HG02571 (cell line): ENCODE data around the gene CIBAR2.

Source experiments
- ATAC-seq: cut with Tn5 transposase; IDR thresholded peaks from one replicate; pipeline ENCODE4 v1.9.1; 2021; ENCODE audit warnings: mild to moderate bottlenecking, moderate library complexity; ENCODE audit not compliant: unreplicated experiment

Gene CIBAR2

GRCh38 chr16:85103114-85104079 lies 8.9 kb downstream of the CIBAR2 start:
- ATAC-seq: no peak

GRCh38 chr16:85101956-85102630 lies 10.2 kb downstream of the CIBAR2 start:
- ATAC-seq: no peak

- no peak for ATAC-seq
Observed at GRCh38 chr16:85100265-85100664, 12.0 kb downstream of the CIBAR2 start.

- ATAC-seq: no peak
Observed at GRCh38 chr16:85098565-85098964, 13.7 kb downstream of the CIBAR2 start.

DNA sequence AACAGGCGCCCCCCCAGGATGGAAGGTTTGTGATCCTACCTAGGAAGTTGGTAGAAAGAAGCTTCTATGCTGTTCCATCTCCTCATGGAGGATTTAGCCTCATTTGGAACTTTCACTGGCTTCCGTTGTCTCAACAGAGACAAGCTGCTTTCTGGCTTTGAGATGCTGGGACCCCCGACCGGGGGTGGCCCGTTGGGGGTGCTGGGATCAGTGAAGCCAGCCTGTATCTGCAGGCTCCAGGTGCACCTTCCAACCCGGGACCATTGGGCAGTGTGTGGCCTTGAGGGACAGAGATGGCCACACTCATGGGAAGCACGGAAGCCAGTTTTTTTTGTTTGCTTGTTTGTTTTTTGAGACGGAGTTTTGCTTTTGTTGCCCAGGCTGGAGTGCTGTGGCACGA lies 15.4 kb downstream of the CIBAR2 start:
- ATAC-seq: no peak

DNA sequence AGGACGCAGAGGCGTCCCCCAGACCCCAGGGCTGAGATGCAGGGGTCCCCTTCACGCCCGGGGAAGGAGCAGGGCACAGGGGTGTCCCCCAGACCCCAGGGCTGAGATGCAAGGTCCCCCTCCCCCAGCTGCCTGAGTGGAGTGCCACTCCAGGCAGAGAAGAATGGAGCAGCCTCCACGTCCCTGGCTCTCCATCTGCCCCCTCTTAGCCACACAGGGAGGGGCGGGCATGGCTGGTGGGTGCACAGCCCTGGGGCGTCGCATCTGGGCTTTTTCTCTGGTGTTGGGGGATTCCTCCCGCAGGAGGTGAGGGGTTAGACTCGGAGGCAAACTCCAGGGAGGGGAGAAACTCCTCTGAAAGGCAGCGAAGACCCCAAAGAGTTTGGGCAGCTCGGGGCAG lies 17.5 kb downstream of the CIBAR2 start:
- no peak for ATAC-seq

DNA sequence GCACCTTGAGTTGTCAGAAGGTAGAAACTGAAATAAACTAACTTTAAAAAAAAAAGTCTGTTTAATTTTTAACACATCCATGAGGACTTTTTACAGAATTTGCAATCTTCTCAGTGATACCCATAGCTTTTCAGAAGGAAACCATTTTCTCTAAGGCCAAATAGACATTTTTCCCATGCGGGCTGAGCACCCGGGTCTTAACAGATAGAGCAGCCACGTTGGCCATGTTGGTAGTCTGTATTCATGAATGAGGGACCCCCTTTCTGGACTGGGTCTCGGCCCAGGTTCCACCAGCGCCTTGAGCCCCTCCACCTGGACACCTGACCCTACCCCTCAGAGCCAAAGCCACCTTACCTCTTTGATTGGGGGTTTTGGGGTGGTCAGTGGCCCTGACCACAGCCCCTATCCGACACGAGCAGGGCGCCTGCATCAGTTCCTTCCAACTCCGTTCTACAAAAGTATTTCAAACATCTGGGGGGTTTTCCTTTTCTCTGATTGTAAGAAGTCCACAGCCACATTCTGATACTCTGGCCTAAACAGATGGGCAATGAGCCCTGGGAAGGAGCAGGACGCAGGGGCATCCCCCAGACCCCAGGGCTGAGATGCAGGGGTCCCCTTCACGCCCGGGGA lies 18.0 kb downstream of the CIBAR2 start:
- no peak for ATAC-seq

- ATAC-seq: no peak
Observed at GRCh38 chr16:85093705-85094104, 18.6 kb downstream of the CIBAR2 start.

DNA sequence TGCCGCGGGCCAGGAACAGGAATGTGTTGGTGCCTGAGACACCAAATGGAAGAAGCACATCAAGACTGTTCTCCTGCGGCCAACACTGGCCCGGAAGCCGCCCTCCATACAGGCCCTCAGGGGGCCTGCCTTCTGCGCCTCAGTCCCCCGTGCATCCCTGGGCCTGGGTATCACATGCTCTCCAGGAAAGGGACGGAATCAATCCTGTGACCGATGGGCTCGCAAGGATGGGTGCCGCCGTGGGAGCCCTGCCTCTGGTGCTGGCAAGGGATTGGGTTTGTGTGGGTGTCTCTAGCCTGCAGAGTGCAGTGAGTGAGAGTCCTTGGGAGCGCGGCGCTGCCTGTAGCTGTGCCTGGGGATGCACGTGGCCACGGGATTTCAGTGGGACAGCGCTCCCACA lies 19.4 kb downstream of the CIBAR2 start:
- no peak for ATAC-seq

GRCh38 chr16:85092309-85092708 lies 20.0 kb downstream of the CIBAR2 start:
- no peak for ATAC-seq

- ATAC-seq: no peak
Observed at GRCh38 chr16:85091522-85091910, 20.8 kb downstream of the CIBAR2 start.

DNA sequence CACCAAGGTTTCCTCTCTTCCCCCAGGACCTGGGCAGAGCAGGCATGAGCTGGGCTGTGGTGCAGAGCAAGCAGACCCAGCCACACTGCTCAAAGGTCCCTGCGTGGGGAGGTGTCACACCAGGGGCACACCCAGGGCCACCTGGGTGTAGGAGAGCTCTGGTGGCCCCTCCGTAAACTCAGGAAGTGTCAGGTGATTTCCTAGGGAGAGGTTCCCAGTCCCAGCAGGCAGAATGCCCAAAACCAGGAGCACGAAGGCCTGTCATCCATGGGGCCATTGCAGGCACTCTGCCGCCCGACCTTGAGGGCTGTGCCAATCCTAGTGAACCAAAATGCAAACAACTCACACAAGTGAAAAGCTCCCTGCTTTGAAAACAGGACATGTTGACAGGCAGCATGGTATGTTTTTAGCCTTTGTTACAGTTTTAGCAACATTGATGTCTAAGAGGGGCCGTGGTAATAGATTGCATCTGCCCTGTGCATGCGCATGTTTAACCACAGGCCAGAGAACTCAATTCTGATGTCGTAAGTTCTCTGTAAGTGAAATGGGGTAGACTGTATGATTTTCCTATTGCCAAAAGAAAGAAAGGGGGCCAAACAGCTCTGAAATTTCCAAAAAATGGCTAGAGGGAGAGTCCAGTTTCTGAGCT lies 21.3 kb downstream of the CIBAR2 start:
- no peak for ATAC-seq

DNA sequence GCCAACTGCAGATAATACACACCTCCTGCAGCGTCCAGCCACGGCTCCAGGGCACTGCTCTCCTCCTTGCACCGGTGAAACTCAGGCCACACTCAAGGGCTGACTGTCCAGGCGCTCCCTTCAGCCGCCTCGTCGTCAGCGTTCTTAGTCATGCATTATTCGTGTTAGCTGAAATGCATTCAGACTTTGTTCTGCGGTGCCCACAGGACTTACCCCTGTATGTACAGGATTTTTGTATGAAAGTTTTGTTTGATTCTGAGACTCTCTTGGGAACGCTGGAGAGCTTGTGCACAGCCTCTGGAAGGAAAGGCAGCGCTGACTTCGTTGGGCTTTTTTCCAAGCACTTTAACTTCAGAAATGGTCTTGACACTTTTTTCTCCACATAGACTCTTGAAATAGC lies 22.1 kb downstream of the CIBAR2 start:
- ATAC-seq: no peak

DNA sequence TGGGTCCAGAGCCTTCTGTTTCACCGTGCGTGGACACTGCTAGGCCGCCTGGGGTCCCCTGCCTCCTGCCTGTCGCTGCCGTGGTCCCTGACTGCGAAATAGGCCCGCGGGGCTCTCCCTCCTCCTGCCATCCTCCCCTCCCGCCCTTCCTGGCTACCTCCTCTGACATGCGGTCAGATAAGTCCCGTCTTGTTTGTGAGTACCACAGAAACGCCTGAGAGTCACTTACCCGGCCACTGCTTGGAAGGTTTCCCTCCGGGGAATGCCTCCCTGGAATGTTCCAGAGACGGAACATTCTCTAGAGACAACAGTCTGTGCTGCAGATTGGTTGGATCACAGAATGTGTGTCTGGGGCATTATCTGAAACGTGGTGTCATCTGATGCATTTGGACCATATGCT lies 22.7 kb downstream of the CIBAR2 start:
- no peak for ATAC-seq

DNA sequence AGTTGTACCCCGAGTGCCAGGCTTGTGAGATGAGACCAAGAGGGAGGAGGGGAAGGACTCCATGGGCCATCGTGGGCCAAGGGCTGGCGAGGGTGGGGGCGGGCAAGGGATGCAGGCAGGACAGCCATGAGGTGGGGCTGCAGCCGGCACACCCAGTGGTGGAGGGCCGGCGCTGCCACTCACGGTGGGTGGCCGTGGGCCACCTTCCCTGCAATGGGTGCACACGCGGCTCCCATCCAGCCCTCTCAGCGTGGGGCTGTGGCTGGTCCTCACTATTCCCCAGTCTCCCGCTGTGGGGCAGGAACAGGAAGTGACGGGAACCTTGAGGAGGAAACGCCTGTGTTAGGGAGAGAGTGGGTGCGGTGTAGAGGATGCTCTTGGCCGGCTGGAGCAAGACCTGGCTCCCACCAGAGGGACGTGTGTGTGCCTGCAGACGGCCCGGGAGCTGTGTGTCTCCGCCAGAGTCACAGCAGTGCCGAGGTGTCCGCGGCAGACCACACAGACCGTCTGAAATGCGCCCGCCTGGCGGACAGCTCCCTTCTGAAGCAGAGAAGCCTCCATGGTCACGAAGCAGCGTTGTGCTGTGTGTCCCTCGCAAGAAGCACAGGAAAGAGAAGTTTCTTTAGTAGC lies 23.6 kb downstream of the CIBAR2 start:
- no peak for ATAC-seq

DNA sequence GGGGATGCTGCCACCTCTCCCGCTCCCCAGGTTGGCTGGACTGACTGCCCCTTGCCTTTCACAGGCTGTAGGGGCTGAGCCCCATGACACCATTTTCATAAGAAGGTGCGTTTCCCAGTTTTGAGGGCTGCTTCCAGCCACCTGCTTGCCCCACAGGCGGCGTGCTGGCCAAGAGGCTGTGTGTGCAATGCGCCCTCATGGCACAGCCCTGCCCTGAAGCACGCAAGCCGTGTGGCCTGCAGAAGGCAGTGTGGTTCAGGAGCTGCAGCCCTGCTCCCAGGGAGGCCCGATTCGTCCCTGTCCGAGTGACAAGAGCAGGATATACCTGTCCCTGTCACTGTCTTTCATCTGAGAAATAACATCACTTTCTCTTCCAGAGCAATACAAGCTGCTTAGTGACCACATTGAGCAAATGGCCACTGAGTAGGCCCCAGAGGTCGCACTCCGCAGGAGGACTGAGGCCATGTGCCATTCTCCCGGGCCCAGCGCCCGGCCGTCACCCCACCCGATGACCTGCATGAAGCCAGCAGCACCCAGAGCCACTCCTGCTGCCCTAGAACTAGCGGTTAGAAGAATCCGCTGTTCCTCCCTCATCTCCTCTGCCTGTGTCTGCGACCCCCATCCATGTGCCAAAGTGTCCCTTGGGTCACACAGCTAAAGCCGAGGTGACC lies 24.2 kb downstream of the CIBAR2 start:
- no peak for ATAC-seq

DNA sequence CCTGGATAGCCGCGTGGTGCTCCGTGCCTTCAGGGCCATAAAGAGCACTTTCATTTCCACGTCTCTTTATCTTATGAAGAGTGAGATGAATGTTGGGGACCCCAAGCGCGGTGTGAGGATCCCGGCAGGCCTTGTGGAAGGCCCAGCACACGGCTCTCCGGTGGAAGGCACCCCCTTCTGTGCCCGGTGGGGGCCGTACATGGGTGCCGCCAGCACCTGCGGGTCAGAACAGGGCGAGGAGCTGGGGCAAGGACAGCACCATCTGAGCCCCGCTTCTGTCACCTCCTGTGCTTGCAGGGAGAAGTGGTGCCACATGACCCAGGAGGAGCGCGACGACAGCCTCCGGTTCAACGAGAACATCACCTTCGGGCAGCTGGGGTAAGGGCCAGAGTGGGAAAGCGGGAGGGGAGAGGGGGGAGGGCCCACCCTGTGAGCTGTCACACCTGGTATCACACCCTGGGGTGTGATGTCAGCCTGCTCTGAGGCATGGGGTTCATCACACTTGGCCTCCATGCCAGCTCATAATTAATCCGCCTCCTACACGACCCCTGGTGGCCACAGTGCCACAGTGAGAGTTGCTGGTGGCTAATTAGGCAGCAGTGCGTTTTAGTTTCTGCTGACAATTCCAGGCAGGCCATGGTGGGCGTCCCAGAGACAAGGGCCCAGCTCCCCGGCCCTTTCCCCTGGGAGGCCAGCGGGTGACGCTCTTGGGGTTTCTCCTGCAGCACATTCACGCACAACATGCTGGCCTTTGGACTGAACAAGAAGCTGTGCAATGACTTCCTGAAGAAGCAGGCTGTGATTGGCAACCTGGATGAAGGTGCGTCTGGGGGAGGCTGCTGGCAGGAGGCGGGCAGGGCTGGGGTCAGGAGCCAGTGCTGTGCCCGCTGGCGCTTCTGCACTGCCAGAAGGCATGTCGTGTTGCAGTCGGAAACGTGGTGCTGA lies 25.7 kb downstream of the CIBAR2 start:
- no peak for ATAC-seq

GRCh38 chr16:85085721-85086120 lies 26.6 kb downstream of the CIBAR2 start:
- no peak for ATAC-seq

DNA sequence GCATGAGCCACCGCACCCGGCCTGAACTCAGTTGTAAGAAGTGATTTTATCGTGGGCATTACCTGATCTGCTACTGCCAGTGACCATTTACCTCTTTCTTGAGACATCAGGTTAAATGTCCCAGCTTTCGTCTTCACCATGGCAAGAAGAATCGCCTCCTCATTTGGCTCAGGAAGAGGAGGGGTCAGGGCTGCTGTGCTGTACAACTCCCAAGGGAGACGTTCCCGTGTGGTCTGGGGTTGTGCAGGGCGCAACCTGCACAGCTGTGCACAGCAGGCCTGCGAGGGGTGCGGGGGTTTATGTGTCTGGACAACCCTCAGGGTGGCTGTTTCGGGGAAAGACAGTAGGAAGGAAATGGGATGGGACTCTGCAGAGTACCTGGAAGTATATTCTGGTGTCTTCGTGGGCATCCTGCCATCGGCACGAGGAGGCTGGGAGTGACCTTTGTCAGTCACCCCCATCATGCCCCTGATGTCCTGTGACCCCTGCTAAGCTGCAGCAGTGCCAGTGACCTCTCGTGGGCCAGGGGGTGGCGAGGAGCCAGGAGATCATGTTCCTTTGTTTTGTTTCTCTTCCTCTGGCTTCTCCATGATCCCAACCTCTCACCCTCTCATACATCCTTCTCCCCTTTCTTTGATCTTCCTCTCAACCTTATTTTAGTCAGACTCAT lies 27.3 kb downstream of the CIBAR2 start:
- ATAC-seq: no peak
